ENCODE data around the gene CD300LF. TPM values are rescaled to one million over a fixed set of nuclear protein-coding genes. Genes with fewer than 3 reads are reported as not detected.

CD300LF gene
- total and polyA plus RNA-seq, 8 donors, result 0.19 to 4.7 (median 0.29) TPM

DNA sequence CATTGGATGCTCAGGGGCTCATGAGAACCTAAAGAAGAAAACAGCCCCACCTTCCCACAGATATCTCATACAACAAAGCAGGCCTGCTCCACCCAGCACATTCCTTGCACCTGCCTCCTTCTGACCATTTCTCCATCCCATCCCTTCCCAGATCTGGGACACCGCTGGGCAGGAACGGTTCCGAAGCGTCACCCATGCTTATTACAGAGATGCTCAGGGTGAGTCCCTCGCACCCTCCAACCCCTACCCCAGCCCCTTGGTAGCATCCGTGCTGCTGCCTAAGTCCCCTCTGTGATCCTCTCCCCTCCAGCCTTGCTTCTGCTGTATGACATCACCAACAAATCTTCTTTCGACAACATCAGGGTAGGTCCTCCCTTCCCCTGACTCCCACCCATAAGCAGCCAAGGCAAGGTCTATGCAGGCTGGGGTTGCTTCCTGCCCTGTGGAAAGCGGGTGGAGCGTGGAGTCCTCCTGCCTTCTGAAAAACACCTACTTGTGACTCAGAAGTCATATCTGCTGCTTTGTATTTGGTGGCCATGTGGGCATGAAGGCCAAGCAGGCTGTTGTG is 30.3 kb upstream of the CD300LF start:
- intact Hi-C loops (cut with DNase I), result loop anchor here in 2 of 3 donors (5.0 to 10.0 kb wide), 2 partner anchors 122 to 124 kb away; no protein-coding TSS in a partner anchor
- H3K4me1 ChIP-seq, result peaks cover 0 to 12% (median 0%) of the 10 kb centered on the region in 3 donors
- FAIRE-seq, result no peak

DNA sequence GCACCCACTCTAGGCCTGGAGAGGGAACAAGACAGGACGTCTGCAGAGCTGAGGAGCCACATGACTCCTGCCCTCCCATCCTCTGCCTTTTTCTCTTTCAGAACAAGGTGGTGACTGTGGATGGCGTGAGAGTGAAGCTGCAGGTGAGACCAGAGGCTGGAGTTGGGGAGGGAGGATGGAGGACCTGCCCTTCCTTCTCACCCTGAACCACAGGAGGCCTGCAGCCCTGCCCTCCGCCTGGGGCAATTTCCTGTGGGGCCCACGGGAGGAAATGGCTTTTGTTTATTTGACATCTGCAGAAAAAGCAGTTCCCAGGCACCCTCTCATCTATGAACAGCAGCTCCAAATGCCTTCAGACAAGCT is 29.4 kb upstream of the CD300LF start:
- ATAC-seq (no peak), FAIRE-seq (no peak), DNase-seq (no peak)
- TF ChIP-seq, protein P1, sequence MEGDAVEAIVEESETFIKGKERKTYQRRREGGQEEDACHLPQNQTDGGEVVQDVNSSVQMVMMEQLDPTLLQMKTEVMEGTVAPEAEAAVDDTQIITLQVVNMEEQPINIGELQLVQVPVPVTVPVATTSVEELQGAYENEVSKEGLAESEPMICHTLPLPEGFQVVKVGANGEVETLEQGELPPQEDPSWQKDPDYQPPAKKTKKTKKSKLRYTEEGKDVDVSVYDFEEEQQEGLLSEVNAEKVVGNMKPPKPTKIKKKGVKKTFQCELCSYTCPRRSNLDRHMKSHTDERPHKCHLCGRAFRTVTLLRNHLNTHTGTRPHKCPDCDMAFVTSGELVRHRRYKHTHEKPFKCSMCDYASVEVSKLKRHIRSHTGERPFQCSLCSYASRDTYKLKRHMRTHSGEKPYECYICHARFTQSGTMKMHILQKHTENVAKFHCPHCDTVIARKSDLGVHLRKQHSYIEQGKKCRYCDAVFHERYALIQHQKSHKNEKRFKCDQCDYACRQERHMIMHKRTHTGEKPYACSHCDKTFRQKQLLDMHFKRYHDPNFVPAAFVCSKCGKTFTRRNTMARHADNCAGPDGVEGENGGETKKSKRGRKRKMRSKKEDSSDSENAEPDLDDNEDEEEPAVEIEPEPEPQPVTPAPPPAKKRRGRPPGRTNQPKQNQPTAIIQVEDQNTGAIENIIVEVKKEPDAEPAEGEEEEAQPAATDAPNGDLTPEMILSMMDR (IDR thresholded peaks at IDR 0.05), result no peak
- no peak overlapping the region for H3K27ac ChIP-seq
- H3K4me3 ChIP-seq, result no peak overlapping the region
- no peaks in the 10 kb centered on the region for H3K9me3 ChIP-seq
- peaks cover 0 to 3% (median 0%) of the 10 kb centered on the region in 4 donors for H3K27me3 ChIP-seq
- H3K4me1 ChIP-seq, result peaks cover 0 to 12% (median 0%) of the 10 kb centered on the region in 3 donors
- H3K36me3 ChIP-seq, result no peaks in the 10 kb centered on the region
- WGBS, 2 donors, result 40 to 52% methylated on average over 4 of the region's 4 CpGs
- intact Hi-C loops (cut with DNase I), result loop anchor here in 2 of 3 donors (5.0 to 10.0 kb wide), 2 partner anchors 123 to 125 kb away; no protein-coding TSS in a partner anchor

More for the DNA sequence above, 30.3 kb upstream of the CD300LF start:
- no peak overlapping the region for H3K4me3 ChIP-seq
- TF ChIP-seq, protein P1 (IDR thresholded peaks at IDR 0.05), result no peak
- H3K36me3 ChIP-seq, result no peaks in the 10 kb centered on the region
- no peaks in the 10 kb centered on the region for H3K9me3 ChIP-seq
- no peak overlapping the region for H3K27ac ChIP-seq
- ATAC-seq (no peak), DNase-seq (no peak)
- no peaks in the 10 kb centered on the region for H3K27me3 ChIP-seq
- 73 to 93% methylated on average over 9 of the region's 9 CpGs for WGBS, 2 donors

DNA sequence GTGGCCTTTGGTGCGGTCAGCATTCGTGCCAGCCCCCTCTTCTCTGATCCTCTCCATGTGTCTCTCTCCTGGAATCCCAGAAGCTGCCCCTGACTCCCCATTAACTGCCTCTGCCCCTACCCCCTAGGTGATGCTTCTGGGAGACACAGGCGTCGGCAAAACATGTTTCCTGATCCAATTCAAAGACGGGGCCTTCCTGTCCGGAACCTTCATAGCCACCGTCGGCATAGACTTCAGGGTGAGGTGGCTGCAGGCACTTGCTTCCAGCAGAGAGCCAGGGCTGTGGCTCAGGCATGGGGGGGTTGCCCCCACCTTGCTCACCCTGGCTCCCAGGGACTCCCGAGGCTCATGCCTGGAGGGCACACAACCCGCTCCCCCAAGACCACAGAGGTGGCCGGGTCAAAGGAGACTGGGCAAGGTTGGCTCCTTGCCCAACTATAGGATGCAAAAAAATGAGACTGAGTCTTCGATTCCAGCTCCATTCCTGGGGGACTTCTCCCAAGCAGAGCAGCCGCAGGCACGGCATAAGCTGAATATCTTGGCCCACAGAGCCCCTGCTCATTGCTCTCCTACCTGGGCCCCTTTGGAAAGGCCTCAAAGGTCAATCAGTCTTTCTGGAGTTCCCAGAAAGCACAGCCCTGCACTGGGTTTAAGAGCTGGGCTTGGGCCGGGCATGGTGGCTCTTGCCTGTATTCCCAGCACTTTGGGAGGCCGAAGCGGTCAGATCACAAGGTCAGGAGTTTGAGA is 28.1 kb upstream of the CD300LF start:
- FAIRE-seq, result no peak
- H3K4me1 ChIP-seq, result peaks cover 0 to 15% (median 0%) of the 10 kb centered on the region in 3 donors
- H3K9me3 ChIP-seq, result no peaks in the 10 kb centered on the region
- WGBS, 2 donors, result 61 to 71% methylated on average over 17 of the region's 17 CpGs
- H3K27me3 ChIP-seq, result peaks cover 0 to 4% (median 0%) of the 10 kb centered on the region in 4 donors
- TF ChIP-seq, protein P1 (IDR thresholded peaks at IDR 0.05), result no peak
- H3K4me3 ChIP-seq, result no peak overlapping the region
- intact Hi-C loops (cut with DNase I), result loop anchor here in 2 of 3 donors (5.0 to 10.0 kb wide), 2 partner anchors 124 to 126 kb away; no protein-coding TSS in a partner anchor
- no peak for ATAC-seq
- H3K36me3 ChIP-seq, result no peaks in the 10 kb centered on the region
- no peak overlapping the region for H3K27ac ChIP-seq
- no peak for DNase-seq

DNA sequence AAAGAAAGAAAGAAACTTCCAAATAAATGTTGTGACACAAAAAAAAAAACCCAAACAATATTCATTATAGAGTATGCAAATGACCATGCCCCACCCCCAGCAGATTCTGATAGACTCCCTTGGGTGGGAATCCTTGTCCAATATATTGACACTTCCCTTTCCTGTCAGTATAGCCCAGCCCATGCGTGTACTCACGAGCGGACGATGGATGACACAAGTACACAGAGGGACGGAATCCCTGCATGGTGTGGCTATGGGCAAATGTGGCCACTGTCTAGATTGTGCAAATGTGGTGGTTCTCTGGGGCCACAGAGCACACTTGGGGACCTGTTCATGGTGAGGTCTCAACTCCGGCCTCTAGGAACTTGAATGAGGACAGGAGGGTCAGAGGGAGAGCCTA is 27.4 kb upstream of the CD300LF start:
- H3K9me3 ChIP-seq, result no peaks in the 10 kb centered on the region
- ATAC-seq (no peak), DNase-seq (no peak), FAIRE-seq (no peak)
- H3K4me3 ChIP-seq, result no peak overlapping the region
- peaks cover 0 to 4% (median 0%) of the 10 kb centered on the region in 4 donors for H3K27me3 ChIP-seq
- intact Hi-C loops (cut with DNase I), result loop anchor here in 2 of 3 donors (5.0 to 10.0 kb wide), 2 partner anchors 125 to 127 kb away; no protein-coding TSS in a partner anchor
- TF ChIP-seq, protein P1 (IDR thresholded peaks at IDR 0.05), result no peak
- no peak overlapping the region for H3K27ac ChIP-seq
- H3K36me3 ChIP-seq, result no peaks in the 10 kb centered on the region
- H3K4me1 ChIP-seq, result peaks cover 0 to 15% (median 0%) of the 10 kb centered on the region in 3 donors
- 66 to 81% methylated on average over 6 of the region's 6 CpGs for WGBS, 2 donors
